22Rv1 (cell line): ENCODE data around the gene SSR4.
A peak's percentile ranks its signal among the peaks of the same experiment; 100 is the strongest.
"Not testable (repeated sequence)": the region's sequence is repeated elsewhere in the genome, so short reads cannot be mapped to it uniquely, and the experiment has no call there.

Source experiments
- H3K27ac ChIP-seq: fragments of 450-650 bp; 2 replicates; pipeline ENCODE4 v1.5.1; 2017
- ZFX ChIP-seq: fragments of 450-650 bp; IDR thresholded peaks from 2 replicates; pipeline ENCODE4 v1.6.1; 2017; ENCODE audit warnings: antibody characterized with exemption, borderline replicate concordance
- TF ChIP-seq, protein P1 (sequence below): fragments of 450-650 bp; IDR thresholded peaks from 2 replicates; pipeline ENCODE4 v1.5.1; 2017; ENCODE audit warnings: mild to moderate bottlenecking

The SSR4 gene

DNA sequence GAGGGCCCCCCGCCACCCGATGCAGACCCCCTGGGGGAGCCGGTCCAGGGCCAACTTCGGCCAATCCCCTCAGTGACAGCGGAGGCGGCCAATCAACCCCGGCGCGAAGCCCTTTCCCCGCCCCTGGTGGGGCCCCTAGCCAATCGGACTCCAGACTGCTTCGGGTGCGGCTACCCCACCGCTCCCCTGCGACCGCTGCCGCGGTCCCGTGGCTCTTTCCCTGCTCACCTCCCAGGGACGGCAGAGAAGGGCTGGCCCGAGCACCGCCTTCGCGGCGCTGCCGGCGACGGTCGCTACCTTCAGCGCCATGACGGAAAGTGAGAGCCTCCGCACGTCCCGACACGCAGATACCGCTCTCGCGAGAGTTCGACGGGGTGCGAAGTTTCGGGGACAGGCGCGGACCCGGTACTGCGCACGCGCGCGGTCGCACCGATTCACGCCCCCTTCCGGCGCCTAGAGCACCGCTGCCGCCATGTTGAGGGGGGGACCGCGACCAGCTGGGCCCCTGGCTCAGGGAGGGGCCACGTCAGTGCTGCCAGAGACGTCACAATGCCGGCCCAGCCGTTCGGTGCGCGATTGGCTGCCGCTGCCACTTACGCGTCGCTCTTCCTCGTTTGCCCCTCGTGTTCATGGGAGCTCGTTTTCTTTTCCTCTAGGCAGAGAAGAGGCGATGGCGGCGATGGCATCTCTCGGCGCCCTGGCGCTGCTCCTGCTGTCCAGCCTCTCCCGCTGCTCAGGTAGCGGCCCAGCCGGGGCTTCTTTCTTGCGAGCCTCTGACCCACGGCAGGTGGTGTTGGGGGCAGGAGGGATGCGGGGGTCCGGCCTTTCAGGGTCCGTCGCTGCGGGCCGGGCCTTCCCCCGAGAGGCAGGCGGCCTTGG, at the start of gene SSR4, which contains the start of gene IDH3G:
TSS of gene SSR4 (plus strand) at position 651 of the 879 bp plus-strand sequence. CDS start at position 671, 20 bp downstream.
TSS of gene IDH3G (minus strand) at position 358 of the 879 bp plus-strand sequence. CDS start at position 309, 49 bp downstream.
- TF ChIP-seq, protein P1, sequence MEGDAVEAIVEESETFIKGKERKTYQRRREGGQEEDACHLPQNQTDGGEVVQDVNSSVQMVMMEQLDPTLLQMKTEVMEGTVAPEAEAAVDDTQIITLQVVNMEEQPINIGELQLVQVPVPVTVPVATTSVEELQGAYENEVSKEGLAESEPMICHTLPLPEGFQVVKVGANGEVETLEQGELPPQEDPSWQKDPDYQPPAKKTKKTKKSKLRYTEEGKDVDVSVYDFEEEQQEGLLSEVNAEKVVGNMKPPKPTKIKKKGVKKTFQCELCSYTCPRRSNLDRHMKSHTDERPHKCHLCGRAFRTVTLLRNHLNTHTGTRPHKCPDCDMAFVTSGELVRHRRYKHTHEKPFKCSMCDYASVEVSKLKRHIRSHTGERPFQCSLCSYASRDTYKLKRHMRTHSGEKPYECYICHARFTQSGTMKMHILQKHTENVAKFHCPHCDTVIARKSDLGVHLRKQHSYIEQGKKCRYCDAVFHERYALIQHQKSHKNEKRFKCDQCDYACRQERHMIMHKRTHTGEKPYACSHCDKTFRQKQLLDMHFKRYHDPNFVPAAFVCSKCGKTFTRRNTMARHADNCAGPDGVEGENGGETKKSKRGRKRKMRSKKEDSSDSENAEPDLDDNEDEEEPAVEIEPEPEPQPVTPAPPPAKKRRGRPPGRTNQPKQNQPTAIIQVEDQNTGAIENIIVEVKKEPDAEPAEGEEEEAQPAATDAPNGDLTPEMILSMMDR: no peak
- no peak for TF ChIP-seq ZFX
- peak within 1 kb of the TSS; percentile 76 for H3K27ac ChIP-seq

DNA sequence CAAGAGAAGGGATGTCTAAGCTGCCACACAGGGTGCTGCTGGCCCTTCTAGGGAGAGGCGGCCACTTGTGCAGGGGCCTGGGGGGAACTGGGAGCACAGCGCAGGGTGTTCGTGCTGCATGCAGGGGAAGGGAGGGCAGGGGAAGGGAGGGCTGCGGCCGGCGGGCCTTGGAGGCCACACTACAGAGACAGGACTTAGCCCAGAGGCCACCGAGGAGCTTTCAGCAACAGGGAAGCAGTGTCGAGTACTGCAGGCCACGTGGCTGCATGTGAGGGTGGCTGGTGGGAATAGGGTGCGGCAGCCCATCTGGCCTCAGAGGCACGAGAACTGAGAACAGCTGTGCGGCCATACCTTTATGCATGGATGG, 49.4 kb upstream of the SSR4 start:
- not testable (repeated sequence) for H3K27ac ChIP-seq

DNA sequence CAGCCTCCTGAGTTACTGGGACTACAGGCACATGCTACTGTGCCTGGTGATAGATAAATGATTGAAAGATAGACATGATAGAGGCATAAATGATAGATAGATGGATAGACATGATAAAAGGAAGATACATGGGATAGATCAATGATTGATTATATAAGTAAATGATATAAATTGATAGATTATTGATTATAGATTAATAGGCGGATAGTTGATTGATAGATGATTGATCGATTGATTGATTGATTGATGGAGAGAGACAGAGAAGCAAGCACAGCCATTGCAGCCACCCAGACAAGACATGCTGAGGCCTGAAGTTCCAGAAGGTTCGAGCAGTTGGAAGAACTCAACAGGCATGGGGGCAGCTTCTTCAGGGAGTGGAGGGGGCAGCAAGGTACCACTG, 48.1 kb upstream of the SSR4 start:
- TF ChIP-seq, protein P1: no peak
- TF ChIP-seq ZFX: no peak
- H3K27ac ChIP-seq: no peak overlapping the region

DNA sequence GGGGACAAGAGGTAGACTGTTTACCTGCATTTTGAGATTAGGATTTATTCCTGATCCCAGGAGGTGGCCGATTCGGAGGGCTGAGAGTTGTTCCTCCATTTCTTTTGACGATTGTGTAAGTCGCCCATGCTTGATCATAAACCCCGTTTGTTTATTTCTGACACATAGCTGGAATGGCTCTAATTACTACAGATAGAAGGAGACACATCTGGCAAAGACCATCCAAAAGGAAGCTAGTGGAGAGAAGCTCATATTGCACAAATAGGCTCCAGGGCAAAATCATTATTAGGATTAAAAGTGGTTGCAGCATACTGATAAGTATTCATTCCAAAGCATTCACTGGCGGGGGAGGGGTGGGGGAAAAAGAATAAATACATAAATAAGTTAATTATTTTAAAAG, 47.5 kb upstream of the SSR4 start:
- H3K27ac ChIP-seq: not testable (repeated sequence)

DNA sequence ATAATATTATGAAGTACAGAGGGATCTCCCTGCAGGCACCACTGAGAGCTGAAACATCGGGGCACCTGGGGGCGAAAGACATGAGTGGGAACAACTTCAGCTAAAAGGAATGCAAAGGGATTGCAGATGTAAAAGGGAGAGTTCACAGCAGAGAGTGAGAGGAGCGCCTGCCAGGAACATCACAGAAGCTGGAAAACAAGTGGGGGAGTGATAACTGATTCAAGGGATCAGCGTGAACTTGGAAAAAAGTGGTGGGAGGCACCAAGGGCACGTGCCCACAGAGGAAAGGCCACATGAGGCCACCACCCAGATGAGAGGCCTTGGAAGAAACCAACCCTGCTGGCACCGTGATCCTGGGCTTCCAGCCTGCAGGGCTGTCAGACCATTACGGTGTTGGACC, 45.5 kb upstream of the SSR4 start:
- not testable (repeated sequence) for H3K27ac ChIP-seq

DNA sequence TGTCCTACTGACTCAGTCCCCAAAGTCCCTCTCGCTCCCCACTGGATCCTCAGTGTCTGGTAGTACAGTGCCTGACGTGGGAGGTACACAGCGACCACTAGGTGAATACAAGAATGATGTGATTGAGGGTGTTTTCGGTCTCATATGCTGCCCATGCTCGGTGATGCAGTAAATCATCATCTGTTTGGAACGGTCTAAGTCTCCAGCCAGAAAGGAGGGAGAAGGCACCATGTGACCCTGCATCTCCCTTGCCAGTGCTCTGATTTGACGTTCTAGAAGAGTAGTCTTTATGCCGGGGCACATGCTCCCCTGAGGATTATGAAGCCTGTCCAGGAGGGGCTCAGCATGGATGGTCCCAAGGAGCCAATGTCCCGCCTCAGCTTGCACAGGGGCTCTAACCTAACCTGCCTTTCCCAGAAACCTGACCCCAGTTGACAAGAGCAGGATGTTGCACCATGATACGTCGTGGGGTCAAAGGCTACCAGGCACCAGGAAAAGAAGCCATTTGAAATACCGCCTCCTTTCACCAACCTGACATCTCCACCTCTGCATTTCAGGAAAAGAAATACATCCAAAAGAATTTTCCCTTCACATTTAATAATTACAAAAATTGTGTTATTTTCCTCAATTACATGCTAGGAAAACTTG, 44.2 kb upstream of the SSR4 start:
- H3K27ac ChIP-seq: no peak overlapping the region

DNA sequence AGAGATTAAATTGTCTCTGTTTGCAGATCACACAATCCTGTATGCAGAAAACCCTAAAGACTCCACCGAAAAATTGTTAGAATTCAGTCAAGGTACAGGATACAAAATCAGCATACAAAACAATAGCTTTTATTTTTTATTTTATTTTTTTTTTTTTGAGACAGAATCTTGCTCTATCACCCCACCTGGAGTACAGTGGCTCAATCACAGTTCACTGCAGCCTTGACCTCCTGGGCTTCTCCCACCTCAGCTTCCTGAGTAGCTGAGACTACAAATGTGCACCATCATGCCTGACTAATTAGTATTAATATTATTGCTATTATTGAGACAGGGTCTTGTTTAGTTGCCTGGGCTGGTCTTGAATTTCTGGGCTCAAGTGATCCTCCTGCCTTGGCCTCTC, 39.3 kb upstream of the SSR4 start:
- no peak for TF ChIP-seq ZFX
- TF ChIP-seq, protein P1: no peak
- no peak overlapping the region for H3K27ac ChIP-seq

More for the DNA sequence above, 44.2 kb upstream of the SSR4 start:
- TF ChIP-seq ZFX: no peak
- TF ChIP-seq, protein P1: no peak

DNA sequence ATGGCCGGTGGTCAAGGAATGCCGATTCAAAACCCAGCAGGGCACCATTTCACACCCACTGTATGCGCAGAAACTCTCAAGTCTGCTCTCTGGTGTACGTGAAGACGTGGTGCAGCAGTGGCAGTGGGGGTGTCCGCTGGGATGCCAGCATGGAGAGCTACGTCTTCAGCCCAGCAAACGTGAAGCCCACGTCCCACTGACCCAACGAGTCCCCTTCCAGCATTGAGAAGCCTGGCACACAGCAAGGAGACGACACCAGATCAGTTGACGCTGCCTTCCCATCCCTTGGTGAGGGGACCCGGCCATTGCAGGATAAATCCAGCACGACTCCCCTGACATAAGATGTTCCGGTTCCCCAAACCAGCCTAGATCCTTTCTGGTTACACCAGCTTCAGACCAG, 32.6 kb upstream of the SSR4 start:
- TF ChIP-seq ZFX: no peak
- TF ChIP-seq, protein P1: no peak
- H3K27ac ChIP-seq: no peak overlapping the region
